GM18868 (cell line): Measurements from ENCODE around the gene OSGEPL1.
"Not testable (repeated sequence)": the region's sequence is repeated elsewhere in the genome, so short reads cannot be mapped to it uniquely, and the experiment has no call there.

ENCODE experiments used
- ATAC-seq: cut with Tn5 transposase; IDR thresholded peaks from one replicate; pipeline ENCODE4 v1.9.1; 2021; ENCODE audit warnings: mild to moderate bottlenecking, moderate library complexity; ENCODE audit not compliant: unreplicated experiment

The OSGEPL1 gene, protein sequence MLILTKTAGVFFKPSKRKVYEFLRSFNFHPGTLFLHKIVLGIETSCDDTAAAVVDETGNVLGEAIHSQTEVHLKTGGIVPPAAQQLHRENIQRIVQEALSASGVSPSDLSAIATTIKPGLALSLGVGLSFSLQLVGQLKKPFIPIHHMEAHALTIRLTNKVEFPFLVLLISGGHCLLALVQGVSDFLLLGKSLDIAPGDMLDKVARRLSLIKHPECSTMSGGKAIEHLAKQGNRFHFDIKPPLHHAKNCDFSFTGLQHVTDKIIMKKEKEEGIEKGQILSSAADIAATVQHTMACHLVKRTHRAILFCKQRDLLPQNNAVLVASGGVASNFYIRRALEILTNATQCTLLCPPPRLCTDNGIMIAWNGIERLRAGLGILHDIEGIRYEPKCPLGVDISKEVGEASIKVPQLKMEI

DNA sequence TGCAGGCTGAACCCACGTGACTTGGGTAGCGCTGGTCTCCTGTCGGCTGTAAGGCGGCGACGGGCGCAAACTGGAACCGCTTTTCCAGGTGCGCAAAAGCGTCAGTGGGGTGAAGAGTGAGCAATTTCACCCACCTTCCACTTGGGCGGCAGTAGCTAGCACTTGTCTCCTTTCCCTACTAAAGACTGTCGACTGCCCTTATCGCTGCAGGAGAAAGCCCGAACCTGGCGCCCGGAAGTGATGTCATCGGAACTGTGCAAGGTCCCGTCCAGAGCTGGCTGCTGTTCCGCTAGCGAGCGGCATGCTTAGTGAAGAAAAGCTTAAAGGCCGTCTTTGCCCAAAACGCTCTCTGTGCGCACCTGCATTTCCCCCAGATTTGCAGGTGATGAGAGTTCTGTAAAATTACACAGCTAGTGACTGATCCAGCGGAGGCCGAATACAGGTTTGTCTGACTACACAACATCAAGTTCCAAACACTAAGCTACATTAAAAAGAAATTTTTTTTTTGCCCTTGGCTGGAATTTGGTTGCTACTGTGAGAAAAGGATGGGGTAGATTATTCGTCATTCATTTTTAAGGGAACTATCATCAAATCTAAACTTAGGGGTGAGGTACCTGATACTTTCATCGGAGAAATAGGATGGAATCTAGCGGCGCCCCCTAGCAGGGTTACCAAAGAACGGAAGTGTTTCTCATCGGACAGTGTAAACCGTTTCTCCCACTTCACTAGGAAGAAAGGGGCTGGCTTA lies at the start of gene OSGEPL1:
Gene OSGEPL1 (minus strand): TSS at position 242 of the 748 bp plus-strand sequence. CDS start 1,152 bp downstream, outside the sequence.
- ATAC-seq, result peak; percentile 96

DNA sequence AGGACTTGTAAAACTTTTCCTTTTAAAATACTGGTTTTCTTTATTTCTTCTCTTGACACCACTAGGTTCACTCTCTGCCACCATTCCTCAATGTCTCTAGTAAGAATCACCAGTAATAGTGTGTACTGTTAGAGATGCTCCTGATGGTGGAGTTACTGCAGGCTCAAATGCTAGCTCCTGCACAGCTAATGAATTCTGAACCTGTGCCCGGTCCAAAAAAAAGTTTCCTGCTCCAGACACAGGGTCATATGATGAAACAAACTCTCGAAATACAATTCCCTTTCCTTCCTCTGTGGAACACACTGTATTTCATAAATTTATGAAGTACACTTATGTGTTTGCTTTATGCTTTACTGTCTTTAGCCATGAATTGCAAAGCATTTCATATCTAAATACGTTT lies 40.8 kb upstream of the OSGEPL1 start:
- ATAC-seq, result no peak

DNA sequence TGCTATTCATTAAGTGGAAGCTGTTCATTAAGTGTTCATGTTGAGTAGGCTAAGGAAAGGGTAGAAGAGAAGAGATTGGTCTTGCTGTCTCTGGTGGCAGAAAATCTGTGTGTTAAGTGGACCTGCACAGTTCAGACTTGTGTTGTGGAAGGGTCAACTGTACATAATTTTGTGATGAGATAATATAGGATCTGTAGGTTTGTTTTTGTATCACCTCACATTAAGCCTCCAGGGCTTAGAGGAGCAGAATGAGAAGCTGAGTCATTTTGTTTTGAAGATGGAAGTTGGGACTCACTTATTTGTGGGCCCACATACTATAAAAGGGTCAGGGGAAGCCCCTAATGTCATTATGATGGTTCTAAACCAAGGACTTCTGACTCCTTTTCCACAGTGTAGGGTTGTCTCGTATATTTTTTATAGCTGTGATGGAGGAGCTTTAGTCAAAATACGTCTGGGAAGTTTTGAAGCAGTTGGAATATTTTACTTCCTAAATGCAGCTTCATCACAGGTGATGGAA lies 39.9 kb upstream of the OSGEPL1 start:
- no peak for ATAC-seq

DNA sequence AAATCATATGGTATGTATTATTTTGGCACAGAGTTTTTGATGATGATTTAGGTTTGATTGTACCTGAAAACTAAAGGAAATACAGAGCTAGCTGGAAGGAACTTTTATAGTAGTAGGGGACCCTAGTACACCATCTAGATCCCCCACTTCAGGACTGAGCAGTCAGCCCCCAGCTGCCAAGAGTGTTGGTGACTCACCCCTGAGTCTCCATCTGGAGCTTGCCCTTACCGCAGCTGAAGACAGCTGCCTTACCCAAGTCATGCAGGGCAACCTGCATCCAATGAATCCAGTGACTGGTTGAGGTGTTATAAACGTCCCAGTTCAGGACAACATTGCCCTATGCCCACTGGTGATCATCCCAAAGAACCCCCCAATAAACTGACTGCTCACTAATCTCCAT lies 36.9 kb upstream of the OSGEPL1 start:
- ATAC-seq, result no peak

DNA sequence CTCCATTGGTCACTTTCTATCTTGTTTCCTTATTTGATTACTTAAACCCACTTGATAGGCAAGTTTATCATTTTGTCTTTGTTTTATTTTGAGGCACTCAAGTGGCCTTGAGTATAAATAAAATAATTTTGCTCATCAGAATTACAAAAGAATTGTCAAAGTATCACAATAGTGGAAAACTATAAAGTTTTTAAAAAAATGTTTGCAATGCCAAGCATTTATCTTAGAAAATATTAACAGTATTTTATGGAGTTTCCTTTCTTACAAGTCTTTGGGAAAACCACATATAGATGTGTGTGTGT lies 36.4 kb upstream of the OSGEPL1 start:
- no peak for ATAC-seq

DNA sequence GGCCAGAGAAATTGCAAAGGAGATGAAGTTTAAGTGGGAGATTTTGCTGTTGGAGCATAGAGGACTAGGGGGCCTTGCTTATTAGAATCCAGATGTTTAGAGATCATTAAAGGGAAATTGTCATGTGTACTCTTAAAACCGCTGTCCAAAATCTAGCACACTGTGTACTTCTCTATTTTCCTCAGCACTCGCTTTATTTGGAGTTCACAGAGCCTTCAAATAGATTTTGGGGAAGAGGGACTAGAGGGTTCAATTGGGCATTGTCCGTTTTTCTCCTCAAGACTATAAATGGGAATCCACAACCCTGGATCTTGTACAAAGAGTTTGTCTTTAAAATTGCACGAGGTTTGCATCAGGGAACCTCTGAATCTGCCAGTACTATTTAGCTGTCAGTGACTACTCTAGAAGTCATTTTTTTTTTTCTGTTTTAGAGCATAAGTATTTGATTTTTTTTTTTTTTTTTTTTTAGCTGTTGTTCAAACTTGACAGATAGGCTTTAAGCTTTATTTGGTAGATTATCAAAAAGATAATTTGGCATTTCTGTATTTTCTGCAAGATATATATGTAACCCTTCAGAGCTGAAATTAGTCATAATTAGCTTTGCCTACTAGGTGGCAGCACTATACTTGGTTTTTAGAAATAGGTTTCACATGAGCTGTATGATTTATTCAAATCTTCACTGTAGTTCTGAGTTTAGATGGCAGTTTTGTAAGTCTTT lies 35.9 kb upstream of the OSGEPL1 start:
- ATAC-seq, result peak; percentile 81

DNA sequence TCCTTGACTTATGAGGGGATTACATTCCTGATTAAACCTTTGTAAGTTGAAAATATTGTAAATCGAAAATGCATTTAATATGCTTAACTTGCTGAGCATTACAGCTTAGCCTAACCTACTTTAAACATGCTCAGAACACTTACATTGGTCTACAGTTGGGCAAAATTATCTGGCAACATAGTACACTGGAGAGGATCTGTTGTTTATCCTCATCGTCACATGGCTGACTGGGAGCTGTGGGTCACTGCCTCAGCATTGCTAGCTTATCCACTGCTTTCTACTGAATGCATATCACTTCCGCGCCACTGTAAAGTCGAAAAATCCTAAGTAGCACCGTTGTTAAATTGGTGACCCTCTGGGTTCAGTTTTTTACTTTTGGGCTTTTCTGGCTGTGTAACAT lies 35.3 kb upstream of the OSGEPL1 start:
- ATAC-seq, result no peak

DNA sequence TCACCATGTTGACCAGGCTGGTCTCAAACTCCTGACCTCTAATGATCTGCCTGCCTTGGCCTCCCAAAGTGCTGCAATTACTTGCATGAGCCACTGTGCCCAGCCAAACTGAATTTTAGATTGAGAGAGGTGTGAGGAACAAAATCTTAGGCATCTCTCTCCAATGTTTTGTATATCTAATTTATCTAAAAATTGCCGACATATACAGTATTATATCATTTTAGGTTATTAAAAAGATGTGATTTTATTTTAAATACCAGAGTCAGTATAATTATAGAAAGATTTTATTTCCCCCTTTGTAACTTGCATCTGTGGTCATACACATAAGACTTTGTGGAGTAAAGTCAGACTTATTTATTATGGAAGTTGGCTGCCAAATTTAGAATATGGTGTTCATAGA lies 31.7 kb upstream of the OSGEPL1 start:
- no peak for ATAC-seq

DNA sequence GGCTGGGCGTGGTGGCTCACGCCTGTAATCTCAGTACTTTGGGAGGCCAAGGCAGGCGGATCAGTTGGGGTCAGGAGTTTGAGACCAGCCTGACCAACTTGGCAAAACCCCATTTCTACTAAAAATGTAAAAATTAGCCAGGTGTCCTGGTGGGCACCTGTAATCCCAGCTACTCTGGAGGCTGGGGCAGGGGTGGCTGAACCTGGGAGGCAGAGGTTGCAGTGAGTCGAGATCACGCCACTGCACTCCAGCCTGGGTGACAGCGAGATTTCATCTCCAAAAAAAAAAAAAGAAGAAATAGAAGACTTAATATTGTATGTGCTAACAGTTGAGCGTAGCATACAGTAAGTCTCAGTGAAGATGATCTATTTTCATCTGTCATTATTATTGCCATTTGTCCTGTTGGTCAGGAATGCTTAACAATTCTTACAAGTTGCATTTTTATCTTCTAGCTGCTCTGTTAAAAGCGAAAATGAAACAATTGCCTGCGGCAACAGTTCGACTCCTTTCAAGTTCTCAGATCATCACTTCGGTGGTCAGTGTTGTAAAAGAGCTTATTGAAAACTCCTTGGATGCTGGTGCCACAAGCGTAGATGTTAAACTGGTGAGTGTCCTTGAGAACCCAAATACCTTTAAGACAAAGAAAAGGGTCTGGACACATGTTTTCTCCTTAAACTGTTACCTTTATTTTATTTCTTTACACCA lies 28.9 kb upstream of the OSGEPL1 start:
- no peak for ATAC-seq

DNA sequence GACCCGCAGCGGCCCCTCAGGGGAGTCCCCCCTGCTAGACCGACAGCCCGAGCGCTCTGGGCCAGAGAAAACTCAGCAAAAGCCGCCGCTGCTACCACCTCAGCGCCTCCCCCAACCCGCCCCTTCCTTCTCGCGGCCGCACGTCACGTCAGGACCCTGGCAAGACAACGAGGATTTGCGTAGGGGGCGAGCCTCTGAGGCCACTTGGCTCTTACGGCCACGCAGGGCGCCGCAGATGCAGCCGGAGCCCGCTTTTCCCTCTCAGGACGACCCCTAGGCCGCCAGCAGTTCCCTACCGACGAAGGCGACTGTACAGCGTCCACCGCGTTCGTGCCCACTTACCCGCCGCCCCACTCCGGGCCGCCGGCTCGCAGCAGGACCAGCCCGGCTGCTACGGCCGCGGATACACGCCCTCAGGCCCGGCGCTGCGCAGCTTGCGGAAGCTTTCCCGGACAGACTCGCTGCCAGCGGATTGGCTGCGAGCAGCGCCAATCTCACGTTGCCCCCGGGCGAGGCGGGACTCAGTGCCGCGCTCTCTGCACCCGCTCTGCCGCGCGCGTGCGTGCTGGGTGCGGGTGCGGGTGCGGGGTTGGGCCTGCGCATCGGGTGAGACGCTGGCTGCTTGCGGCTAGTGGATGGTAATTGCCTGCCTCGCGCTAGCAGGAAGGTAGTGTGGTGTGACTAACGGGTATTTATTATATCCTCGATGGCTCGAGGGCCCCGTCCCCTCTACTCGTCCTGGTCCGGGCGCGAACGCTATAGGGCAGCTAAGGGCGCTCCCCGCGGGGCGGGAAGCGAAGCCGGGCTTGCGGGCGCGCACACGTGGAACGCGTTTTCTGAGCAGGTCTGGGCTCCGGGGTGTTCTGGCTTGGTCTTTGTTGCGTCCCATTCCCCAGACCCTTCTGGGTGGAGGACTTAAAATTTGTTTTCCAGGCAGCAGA lies 21.6 kb upstream of the OSGEPL1 start, which contains the start of the genes ORMDL1 and PMS1:
Gene ORMDL1 (minus strand): TSS at position 413 of the 941 bp plus-strand sequence. CDS start 1,744 bp downstream, outside the sequence.
Gene PMS1 (plus strand): TSS at position 524 of the 941 bp plus-strand sequence. CDS start 7,360 bp downstream, outside the sequence.
- ATAC-seq, result peak; percentile 91

DNA sequence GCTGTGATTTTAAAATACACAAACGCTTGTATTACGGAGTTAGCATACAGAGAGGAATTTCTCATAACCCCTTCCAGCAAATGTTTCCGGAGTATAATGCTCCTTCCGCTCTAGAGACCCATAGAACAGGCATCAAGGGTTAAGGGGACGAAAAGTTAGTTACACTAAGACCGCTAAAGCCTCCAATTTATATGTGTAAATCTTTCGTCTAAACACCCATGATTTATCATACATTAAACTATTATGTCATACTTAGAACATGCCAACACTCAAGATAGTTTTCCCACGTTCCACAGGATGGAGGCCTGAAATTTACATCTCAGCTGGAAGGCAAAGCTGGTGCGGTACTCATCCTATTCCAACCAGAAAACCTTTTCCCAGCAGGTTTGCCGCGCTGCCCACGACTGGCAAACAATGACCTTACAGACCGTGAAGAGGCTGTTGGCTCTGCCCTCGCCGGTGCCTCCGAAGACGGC lies 20.9 kb upstream of the OSGEPL1 start:
- peak; percentile 10 for ATAC-seq

DNA sequence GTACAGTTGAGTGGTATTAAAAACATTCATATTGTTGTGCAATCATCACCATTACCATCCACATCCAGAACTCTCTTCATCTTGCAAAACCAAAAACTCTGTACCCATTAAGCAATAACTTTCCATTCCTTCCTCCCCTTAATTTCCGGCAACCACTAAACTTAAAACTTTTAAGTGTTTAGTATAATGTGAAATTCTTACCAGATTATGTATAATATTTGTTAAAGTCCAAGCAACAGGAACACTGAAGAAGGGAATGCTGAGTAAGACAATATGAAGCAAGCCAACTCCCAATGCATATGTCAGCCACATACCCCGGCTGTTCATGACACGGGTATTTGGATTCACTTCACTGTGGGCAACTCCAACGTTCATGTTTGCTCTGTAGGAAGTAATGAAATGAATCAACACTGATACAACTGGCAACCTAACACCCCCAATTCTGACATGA lies 19.7 kb upstream of the OSGEPL1 start:
- no peak for ATAC-seq

DNA sequence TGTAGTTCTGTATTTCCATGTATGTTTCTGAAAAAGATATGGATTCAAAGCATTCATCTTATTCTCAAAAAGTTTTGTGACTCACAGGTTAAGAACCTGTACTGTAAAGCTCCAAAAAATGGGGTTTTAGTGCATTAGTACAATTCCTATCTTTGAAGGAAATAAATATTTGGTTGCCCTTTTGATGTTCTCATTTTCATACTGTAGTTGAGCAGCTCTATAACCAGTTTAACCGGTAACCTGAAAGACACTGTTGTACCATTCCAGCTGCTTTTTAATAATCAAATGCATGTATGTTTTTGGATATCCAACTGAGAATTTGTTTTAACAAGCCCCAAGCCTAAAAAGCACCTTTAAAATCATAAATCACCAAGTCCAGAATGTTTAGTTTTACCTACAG lies 9.6 kb upstream of the OSGEPL1 start:
- ATAC-seq, result no peak

DNA sequence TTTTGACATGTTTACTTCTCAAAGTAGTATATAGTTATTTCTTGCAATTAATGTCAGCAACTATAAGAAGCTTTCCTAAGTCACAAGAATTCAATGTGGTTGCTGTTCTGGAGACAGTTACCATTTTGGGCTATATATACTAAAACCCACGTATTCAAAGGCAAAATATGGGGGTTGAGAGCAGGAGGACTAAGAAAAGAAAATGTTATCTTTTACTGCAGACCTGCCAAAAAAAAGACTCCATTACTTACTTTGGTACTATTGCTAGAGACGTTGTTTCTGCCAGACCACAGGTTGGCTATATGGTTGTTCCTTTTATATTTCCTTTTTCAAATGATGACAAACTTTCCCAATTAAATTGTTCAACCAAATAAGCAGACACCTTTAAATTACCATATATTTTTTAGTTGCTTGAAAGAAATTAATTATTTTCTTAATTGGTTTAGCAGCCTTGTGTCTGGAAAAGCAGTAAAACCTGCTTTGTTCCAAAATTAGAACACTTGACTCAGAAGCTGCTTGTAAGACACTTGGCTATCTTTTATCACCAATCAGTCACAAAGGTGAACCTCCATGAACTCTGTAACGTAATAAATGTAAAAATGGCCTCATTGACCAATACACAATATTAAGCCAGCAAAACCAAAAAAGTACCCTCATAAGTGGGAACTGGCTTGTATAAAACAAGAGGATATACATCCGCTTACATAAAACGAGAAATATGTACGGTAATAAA lies 8.2 kb upstream of the OSGEPL1 start:
- ATAC-seq, result no peak

DNA sequence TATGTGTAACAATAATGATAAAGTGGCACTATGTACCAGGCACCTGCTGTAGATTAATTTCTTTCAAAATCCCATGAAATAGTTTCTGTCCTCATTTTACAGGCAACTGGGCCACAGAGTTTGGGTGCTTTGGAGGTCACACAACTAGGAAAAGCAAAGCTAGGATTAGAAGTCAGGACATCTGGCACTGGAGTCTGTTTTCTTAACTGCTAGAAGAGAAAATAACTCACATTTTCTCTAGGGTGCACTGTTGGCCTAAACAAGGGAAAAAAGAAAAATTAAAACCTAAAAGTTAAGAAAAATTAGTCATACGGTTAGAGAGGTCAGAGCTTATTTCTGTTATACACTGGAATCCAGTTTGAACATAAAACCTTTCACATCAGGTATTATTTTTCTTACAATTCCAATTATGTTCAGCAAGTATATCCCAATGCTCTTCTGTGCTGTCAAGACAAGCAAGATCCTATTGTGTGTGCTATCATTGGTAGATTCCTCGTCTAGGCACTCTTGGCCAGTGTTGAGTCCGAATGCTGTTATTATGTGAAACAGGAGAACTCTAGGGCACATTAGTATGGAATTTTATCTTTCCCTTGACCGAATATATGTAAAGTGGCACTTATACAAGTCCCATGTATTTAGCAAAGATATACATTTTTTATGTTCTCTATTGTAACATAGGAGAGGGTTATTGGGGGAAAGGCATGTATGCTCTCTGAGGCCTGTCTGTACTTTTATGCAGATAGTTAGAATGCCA lies 1.5 kb upstream of the OSGEPL1 start:
- ATAC-seq, result no peak

DNA sequence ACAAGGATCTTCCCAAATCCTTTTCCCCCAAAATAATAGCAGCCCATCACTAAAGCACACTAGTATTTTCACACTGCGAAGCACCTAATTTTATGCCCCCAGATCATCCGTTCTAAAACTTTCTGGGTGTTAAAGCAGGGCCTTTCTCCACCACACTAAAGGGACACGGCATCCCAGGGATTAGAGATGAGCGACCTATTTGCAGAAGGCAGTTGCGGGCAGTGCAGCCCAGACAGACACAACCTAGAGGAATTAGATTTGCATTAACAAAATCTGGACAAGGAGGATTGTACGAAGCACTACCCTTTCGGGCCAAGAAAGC lies 402 bp downstream of the OSGEPL1 start:
- no peak for ATAC-seq

DNA sequence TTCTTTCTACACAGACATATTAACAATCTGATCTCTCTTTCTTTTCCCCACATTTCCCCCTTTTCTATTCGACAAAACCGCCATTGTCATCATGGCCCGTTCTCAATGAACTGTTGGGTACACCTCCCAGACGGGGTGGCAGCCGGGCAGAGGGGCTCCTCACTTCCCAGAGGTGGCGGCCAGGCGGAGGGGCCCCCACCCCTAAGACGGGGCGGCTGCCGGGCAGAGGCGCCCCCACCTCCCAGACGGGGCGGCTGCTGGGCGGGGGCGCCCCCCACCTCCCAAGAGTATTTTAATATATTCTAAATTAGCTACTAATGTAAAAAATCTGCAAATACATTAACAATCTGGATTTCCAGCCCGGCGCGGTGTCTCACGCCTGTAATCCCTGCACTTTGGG lies 2.4 kb downstream of the OSGEPL1 start:
- ATAC-seq, result not testable (repeated sequence)

DNA sequence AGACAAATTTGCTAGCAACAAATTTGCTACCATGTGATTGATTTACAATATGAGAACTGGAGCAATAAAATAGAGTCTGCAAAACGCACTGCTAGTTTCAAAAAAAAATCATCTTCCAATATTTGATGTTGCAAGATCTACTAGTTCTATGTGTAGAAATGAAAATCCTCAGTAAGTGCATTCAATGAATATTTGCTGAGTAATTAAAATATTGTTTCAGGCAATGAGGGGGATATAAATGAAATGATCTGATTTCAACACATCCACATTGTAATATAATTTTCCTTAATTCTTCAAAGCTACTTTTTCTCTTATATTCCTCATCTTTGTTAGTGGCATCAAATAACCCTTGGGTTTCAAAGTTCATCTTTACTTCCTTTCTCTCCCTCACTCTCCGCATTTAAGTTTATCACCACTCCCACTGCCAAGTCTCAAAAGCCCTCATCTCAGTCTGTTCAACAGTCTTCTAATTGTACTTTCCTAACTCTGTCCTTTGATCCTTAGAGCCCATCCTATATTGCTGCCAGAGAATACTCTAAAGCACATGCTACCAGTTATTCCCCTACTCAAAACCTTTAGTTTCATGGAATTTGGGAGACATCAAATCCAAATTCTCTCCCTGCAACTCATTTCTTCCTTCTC lies 6.2 kb downstream of the OSGEPL1 start:
- no peak for ATAC-seq
